RWPE1 (cell line): ENCODE measurements around the gene UFC1.

Source experiments
- CTCF ChIA-PET: fragments of 350-600 bp; sonication (Branson Sonifier 250); formaldehyde crosslinking; extraction: SDS; loops from one replicate; lab custom pipeline; 2021; lab: Yijun Ruan, JAX
- POLR2A ChIA-PET: fragments of 400-600 bp; formaldehyde crosslinking; extraction: SDS; loops from one replicate; lab custom pipeline; 2020; ENCODE audit warnings: antibody characterized with exemption; ENCODE audit not compliant: low non-redundant PET; lab: Yijun Ruan, JAX
- DNase-seq: peaks from one replicate; pipeline ENCODE4 v3.0.0; 2012; ENCODE audit warnings: low spot score
- H3K27ac ChIP-seq: fragments of 450-650 bp; 2 replicates; pipeline ENCODE4 v1.5.1; 2017
- TF ChIP-seq, protein P1 (sequence below): fragments of 450-650 bp; conservative IDR thresholded peaks from 2 replicates; pipeline ENCODE4 v1.5.1; 2017; ENCODE audit warnings: low read depth, mild to moderate bottlenecking

Gene UFC1

DNA sequence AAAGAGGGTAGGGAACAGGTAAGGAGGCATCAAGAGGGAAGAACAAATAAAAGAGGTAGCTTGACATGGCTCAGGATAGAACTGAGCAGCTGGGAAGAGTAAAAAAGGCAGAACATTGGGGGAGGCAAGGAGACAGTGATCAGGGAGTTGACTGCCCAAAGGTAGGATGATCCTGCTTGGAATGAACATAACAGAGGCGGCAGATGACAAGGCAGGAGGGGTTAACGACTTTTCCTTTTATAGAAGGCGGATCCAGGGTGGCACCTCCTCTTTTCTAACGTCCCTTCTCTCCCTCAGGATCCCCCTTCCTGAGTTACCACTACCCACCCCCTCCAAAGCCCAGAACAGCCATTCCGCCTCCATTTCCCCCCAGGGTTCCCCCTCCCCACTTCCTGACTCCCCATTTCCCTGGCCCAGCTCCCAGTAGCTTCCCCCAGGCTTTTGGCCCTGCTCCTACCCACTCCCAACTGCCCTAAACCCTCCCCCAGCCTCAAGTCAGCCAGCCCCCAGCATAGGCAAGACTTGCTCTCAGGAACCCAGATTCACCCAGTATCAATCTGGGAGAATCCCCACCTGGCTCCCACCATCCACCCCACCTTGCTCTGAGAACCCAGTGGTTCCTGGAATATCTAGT is 45.8 kb downstream of the UFC1 start:
- ChIA-PET CTCF (interaction anchor here (0.7 to 1.0 kb wide), 2 partner anchors 13 to 182 kb away, joined by 3 to 4 read pairs; no protein-coding TSS in a partner anchor), POLR2A (no interaction called here)
- H3K27ac ChIP-seq = peak overlapping the region; percentile 80
- TF ChIP-seq, protein P1, sequence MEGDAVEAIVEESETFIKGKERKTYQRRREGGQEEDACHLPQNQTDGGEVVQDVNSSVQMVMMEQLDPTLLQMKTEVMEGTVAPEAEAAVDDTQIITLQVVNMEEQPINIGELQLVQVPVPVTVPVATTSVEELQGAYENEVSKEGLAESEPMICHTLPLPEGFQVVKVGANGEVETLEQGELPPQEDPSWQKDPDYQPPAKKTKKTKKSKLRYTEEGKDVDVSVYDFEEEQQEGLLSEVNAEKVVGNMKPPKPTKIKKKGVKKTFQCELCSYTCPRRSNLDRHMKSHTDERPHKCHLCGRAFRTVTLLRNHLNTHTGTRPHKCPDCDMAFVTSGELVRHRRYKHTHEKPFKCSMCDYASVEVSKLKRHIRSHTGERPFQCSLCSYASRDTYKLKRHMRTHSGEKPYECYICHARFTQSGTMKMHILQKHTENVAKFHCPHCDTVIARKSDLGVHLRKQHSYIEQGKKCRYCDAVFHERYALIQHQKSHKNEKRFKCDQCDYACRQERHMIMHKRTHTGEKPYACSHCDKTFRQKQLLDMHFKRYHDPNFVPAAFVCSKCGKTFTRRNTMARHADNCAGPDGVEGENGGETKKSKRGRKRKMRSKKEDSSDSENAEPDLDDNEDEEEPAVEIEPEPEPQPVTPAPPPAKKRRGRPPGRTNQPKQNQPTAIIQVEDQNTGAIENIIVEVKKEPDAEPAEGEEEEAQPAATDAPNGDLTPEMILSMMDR = no peak
- DNase-seq = no peak

DNA sequence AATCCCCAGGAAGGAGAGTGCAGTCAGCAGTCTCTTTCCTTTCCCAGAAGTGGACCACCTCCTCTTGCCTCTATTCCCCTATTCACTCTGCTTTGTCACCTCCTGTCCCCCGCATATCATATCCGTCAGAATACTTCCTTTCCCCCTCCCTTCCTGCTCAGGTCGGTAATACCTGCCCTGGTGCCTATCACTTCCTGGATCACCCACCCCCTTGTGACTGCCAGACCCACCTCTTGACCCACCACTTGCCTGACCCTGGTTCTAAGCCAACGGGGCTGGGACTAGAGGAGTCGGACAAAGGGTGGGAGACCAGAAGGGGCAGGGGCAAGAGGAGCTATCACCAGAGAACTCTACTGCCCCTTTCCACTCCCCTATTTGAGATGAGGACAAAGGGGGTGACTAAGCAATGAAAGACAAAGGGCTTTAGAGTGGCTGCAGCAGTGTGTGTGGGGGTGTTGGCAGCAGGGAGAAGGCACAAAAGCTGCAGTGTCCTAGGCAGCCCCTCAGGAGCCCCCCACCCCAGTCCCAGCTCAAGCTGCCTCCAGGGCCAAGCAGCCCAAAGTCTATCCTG is 46.7 kb downstream of the UFC1 start:
- DNase-seq = no peak
- CTCF ChIA-PET = interaction anchor here (0.6 to 1.5 kb wide), 3 partner anchors 14 to 1114 kb away, joined by 3 to 10 read pairs (median 4); no protein-coding TSS in a partner anchor
- TF ChIP-seq, protein P1 = no peak
- POLR2A ChIA-PET = no interaction called here
- peak overlapping the region; percentile 94 for H3K27ac ChIP-seq

DNA sequence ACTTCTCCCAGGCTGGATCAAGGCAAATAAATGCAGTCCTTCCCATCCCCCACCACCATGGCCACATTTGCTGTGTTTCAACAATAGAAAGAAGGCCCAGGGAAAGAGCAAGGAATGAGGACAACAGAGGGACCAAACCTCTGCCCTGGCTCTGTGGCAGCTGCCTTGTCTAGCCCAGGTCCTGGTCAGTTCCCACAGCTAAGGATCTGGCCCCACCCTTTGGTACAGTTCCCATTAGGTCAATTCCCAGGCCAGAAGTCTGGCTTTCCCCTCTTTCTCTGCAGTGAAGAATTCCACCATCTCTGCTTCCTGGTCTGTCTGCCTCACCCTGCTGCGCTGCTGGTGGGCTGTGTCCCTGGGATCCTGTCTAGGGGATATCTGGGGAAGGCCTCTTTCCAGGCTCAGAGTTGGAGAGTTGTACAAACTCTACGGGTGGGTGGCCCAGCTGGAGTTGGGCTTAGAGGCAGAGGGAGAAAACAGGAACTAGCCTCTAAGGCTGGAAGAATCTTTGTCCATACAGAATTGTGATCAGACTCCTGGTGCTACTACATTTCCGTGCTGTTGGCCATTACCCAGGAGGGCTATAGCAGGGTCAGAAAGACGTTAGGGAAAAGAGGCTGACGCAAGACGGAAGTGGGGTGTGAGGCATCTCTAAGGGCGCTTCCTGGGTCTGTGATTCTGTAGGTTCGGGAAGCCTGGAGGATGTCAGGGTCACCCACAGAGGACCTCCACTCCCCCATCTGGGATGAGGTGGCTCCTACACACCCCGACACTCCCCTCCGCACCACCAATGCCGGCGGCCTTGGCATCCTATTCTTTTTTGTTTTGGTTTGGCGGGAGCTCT is 47.4 kb downstream of the UFC1 start:
- ChIA-PET POLR2A (interaction anchor here (0.6 kb wide), 1 partner anchor 19 kb away, joined by 3 read pairs; no protein-coding TSS in a partner anchor), CTCF (interaction anchor here (0.6 to 1.5 kb wide), 4 partner anchors 90 to 1115 kb away, joined by 3 to 10 read pairs (median 4); no protein-coding TSS in a partner anchor)
- no peak for DNase-seq
- TF ChIP-seq, protein P1 = no peak
- peak overlapping the region; percentile 94 for H3K27ac ChIP-seq

DNA sequence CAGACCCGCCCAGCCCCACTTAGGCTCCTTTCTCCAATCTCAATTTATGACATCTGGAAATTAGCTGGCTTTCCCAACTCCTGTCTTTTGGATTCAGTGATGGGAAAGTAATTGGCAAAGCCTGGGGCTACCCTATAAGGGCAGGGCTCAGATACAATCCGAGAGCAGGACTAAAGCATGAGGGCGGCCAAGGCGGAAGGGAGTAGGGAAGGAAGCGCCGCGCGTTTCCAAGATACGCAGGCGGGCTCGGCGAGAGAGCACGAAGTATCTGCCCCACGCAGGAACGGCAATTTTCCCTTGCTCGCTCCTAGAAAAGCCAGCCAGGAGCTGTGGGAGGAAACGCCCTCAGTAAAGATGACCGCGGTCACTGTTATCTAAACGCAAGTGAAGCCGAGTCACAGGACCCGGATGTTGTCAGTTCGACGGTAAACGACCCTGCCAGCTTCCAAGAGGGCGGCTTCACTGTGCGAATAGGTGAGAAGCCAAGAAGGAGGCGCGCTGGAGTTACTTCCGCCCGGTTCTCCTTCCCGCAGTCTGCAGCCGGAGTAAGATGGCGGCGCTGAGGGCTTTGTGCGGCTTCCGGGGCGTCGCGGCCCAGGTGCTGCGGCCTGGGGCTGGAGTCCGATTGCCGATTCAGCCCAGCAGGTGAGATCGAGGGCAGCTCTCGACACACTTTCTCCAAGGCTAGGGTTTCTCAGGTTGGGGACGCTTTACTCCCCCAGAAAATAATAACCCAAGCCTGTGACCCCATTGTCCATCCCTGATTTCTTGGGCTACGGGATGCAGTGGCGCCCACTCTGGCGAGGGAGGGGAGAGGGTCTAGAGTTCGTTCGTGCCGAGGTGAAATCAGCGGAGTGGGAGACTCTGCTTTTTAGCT is 48.3 kb downstream of the UFC1 start, which contains the start of gene NDUFS2:
Gene NDUFS2, plus strand, starts transcription at position 532 of the 877 bp plus-strand sequence. Its CDS starts 19 bp downstream, at position 551.
- H3K27ac ChIP-seq = peak within 1 kb of the TSS; percentile 94
- ChIA-PET POLR2A (interaction anchor here (0.6 kb wide), 1 partner anchor 20 kb away, joined by 3 read pairs; no protein-coding TSS in a partner anchor), CTCF (interaction anchor here (0.6 to 1.5 kb wide), 5 partner anchors 10 to 816 kb away, joined by 3 to 4 read pairs (median 3); no protein-coding TSS in a partner anchor)
- peak; percentile 92 for DNase-seq
- TF ChIP-seq, protein P1 = no peak; the same call in 1 of the 2 replicates

DNA sequence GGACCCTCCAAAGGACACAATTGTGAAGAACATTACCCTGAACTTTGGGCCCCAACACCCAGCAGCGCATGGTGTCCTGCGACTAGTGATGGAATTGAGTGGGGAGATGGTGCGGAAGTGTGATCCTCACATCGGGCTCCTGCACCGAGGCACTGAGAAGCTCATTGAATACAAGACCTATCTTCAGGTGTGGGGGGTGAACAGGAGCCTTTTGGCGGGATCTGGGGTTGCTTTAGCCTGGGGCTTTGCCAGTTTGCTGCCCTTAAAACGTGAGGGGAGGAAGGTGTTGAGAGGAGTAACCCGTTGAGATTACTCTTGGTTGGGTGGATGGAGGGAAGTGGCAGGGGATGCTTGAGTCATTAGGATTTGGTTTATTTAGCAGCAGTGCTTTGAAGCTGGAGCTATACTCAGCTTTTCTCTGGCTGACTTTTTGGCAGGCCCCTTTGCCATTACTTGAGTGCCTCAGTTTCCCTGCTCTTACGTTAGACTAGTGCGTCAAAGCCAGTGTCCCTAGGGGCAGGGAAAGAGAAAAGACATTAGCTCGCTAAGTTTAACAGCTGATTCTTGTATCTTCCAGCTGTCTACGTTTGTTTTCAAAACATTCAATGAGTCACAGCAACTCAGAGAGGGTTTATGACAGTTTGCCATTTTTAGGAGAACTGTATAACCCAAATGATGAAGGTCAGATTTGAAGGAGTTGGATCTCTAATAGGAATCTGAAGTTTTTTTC is 52.8 kb downstream of the UFC1 start:
- POLR2A ChIA-PET = no interaction called here
- no peak for DNase-seq
- no peak overlapping the region for H3K27ac ChIP-seq
- TF ChIP-seq, protein P1 = no peak
- CTCF ChIA-PET = interaction anchor here (1.1 to 1.2 kb wide), 2 partner anchors 19 to 59 kb away, joined by 3 to 4 read pairs; partner anchors contain the start of gene TOMM40L
